Measurements from ENCODE around the gene VPS37C. TPM values are rescaled to one million over a fixed set of nuclear protein-coding genes. Genes with fewer than 3 reads are reported as not detected.

The VPS37C gene
- total RNA-seq, 1 experiment from 2014 or later, result 24.0 TPM

DNA sequence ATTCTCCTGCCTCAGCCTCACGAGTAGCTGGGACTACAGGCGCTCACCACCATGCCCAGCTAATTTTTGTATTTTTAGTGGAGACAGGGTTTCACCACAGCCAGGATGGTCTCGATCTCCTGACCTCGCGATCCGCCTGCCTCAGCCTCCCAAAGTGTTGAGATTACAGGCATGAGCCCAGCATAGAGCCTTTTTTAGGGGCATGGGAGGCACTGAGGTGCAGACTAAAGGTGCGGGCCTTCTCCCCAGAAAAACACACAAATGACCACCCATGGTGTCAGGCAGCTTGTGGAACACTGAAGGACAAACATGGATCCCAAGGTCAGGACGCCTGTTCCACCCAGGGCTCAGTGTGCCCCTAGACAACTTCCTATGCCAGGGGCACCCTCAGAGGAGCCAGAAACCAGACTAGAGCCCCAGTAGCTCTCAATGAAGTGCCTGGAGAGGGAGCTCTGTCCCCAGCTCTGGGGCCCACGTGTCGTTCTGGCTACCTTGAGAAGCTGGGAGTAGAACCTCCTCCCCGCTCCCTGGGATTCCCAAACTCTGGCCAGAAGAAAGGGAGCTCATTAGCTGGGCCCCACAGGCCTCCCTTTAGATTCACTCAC is 80.1 kb downstream of the VPS37C start:
- in situ Hi-C loops (cut with HindIII; ENCODE audit: low pct_unique_long_range_greater_than_20kb, low sequenced_read_pairs), result no loop called here
- intact Hi-C loops (cut with micrococcal nuclease; ENCODE audit: unreplicated experiment), result no loop called here
- no peak for DNase-seq (ENCODE audit: low read depth, low spot score)
- H3K36me3 ChIP-seq (ENCODE audit: control insufficient read depth, insufficient read depth, low read length), result no peaks in the 10 kb centered on the region
- H3K27me3 ChIP-seq (ENCODE audit: control insufficient read depth, insufficient read depth, low read length), result no peaks in the 10 kb centered on the region; the same call in 1 of the 2 replicates
- H3K4me1 ChIP-seq (ENCODE audit: control insufficient read depth, insufficient read depth, low read length), result no peaks in the 10 kb centered on the region
- ChIA-PET POLR2A (no interaction called here), CTCF (interaction anchor here (1.0 kb wide), 1 partner anchor 51 kb away, joined by 3 read pairs; no protein-coding TSS in a partner anchor)
- no peaks in the 10 kb centered on the region for H3K9me3 ChIP-seq (ENCODE audit: control insufficient read depth, insufficient read depth, low read depth, low read length)
- ATAC-seq, result no peak
- no peak overlapping the region for H3K27ac ChIP-seq (ENCODE audit: low read length)
- no peak overlapping the region for H3K4me3 ChIP-seq (ENCODE audit: low read depth in 2 of 2, low read length in 2 of 2)
- no TSS peak for BruUV-seq (replicated peaks)
- TF ChIP-seq, protein P1, sequence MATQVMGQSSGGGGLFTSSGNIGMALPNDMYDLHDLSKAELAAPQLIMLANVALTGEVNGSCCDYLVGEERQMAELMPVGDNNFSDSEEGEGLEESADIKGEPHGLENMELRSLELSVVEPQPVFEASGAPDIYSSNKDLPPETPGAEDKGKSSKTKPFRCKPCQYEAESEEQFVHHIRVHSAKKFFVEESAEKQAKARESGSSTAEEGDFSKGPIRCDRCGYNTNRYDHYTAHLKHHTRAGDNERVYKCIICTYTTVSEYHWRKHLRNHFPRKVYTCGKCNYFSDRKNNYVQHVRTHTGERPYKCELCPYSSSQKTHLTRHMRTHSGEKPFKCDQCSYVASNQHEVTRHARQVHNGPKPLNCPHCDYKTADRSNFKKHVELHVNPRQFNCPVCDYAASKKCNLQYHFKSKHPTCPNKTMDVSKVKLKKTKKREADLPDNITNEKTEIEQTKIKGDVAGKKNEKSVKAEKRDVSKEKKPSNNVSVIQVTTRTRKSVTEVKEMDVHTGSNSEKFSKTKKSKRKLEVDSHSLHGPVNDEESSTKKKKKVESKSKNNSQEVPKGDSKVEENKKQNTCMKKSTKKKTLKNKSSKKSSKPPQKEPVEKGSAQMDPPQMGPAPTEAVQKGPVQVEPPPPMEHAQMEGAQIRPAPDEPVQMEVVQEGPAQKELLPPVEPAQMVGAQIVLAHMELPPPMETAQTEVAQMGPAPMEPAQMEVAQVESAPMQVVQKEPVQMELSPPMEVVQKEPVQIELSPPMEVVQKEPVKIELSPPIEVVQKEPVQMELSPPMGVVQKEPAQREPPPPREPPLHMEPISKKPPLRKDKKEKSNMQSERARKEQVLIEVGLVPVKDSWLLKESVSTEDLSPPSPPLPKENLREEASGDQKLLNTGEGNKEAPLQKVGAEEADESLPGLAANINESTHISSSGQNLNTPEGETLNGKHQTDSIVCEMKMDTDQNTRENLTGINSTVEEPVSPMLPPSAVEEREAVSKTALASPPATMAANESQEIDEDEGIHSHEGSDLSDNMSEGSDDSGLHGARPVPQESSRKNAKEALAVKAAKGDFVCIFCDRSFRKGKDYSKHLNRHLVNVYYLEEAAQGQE (IDR thresholded peaks at IDR 0.05; ENCODE audit: insufficient read depth in 1 of 2, low read depth in 2 of 2, low read length in 1 of 2), result no peak
- TF ChIP-seq SIN3A (IDR thresholded peaks at IDR 0.05; ENCODE audit: borderline replicate concordance, insufficient read depth, low read depth, low read length), result no peak
- TF ChIP-seq POLR2AphosphoS5 (IDR thresholded peaks at IDR 0.05; ENCODE audit: low read depth, low read length), result no peak
- TF ChIP-seq, protein P2, sequence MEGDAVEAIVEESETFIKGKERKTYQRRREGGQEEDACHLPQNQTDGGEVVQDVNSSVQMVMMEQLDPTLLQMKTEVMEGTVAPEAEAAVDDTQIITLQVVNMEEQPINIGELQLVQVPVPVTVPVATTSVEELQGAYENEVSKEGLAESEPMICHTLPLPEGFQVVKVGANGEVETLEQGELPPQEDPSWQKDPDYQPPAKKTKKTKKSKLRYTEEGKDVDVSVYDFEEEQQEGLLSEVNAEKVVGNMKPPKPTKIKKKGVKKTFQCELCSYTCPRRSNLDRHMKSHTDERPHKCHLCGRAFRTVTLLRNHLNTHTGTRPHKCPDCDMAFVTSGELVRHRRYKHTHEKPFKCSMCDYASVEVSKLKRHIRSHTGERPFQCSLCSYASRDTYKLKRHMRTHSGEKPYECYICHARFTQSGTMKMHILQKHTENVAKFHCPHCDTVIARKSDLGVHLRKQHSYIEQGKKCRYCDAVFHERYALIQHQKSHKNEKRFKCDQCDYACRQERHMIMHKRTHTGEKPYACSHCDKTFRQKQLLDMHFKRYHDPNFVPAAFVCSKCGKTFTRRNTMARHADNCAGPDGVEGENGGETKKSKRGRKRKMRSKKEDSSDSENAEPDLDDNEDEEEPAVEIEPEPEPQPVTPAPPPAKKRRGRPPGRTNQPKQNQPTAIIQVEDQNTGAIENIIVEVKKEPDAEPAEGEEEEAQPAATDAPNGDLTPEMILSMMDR (IDR thresholded peaks at IDR 0.05), result no peak
- TF ChIP-seq TCF7L2 (IDR thresholded peaks at IDR 0.05; ENCODE audit: low read depth, low read length), result no peak

DNA sequence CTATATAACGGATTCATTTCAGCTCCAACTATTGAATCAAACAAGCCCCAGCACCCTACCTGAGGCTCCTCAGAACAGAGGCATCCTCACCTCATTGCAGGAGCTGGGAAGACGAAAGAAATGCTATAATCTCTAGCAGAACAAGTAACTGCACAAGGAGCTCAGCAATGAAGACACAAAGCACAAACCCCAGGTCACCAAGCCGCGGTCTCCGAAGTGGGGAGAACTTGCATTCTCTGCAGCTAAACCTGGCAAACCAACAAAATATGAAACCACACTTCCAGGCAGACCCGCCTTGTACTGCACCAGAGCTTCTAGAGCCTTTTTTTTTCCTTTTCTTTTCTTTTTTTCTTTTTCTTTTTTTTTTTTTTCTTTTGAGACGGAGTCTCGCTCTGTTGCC is 80.7 kb downstream of the VPS37C start:
- in situ Hi-C loops (cut with HindIII; ENCODE audit: low pct_unique_long_range_greater_than_20kb, low sequenced_read_pairs) (no loop called here), intact Hi-C loops (cut with micrococcal nuclease; ENCODE audit: unreplicated experiment) (no loop called here)
- Histone ChIP-seq H3K27me3 (ENCODE audit: control insufficient read depth, insufficient read depth, low read length) (no peaks in the 10 kb centered on the region; the same call in 1 of the 2 replicates), H3K27ac (ENCODE audit: low read length) (no peak overlapping the region), H3K36me3 (ENCODE audit: control insufficient read depth, insufficient read depth, low read length) (no peaks in the 10 kb centered on the region), H3K4me1 (ENCODE audit: control insufficient read depth, insufficient read depth, low read length) (no peaks in the 10 kb centered on the region), H3K9me3 (ENCODE audit: control insufficient read depth, insufficient read depth, low read depth, low read length) (no peaks in the 10 kb centered on the region), H3K4me3 (ENCODE audit: low read depth in 2 of 2, low read length in 2 of 2) (no peak overlapping the region)
- TF ChIP-seq, protein P1 (IDR thresholded peaks at IDR 0.05; ENCODE audit: insufficient read depth in 1 of 2, low read depth in 2 of 2, low read length in 1 of 2), result no peak
- TF ChIP-seq POLR2AphosphoS5 (IDR thresholded peaks at IDR 0.05; ENCODE audit: low read depth, low read length) (no peak), TCF7L2 (IDR thresholded peaks at IDR 0.05; ENCODE audit: low read depth, low read length) (no peak), SIN3A (IDR thresholded peaks at IDR 0.05; ENCODE audit: borderline replicate concordance, insufficient read depth, low read depth, low read length) (no peak)
- TF ChIP-seq, protein P2 (IDR thresholded peaks at IDR 0.05), result no peak
- ChIA-PET CTCF (no interaction called here), POLR2A (no interaction called here)
- DNase-seq (ENCODE audit: low read depth, low spot score) (no peak), ATAC-seq (no peak)
- BruUV-seq (replicated peaks), result no TSS peak
